HG03520 (cell line): ENCODE results near the gene DTHD1.

Experiments used
- ATAC-seq: cut with Tn5 transposase; IDR thresholded peaks from one replicate; pipeline ENCODE4 v1.9.1; 2021; ENCODE audit warnings: mild to moderate bottlenecking, moderate library complexity; ENCODE audit not compliant: unreplicated experiment

The DTHD1 gene

GRCh38 chr4:36338973-36339372 lies 57.6 kb downstream of the DTHD1 start:
- ATAC-seq: no peak

- no peak for ATAC-seq
These were observed 60.5 kb downstream of the DTHD1 start for GRCh38 chr4:36341936-36342335.

- no peak for ATAC-seq
These were observed 62.2 kb downstream of the DTHD1 start for GRCh38 chr4:36343501-36344175.

- ATAC-seq: peak; percentile 84
These were observed 67.1 kb downstream of the DTHD1 start for GRCh38 chr4:36348403-36348938.

GRCh38 chr4:36349938-36350549 lies 68.6 kb downstream of the DTHD1 start:
- ATAC-seq: no peak

GRCh38 chr4:36351082-36351666 lies 69.8 kb downstream of the DTHD1 start:
- ATAC-seq: peak; percentile 69

GRCh38 chr4:36353998-36354397 lies 72.6 kb downstream of the DTHD1 start:
- ATAC-seq: no peak

- no peak for ATAC-seq
These were observed 76.8 kb downstream of the DTHD1 start for GRCh38 chr4:36358173-36358572.

GRCh38 chr4:36360755-36361154 lies 79.3 kb downstream of the DTHD1 start:
- no peak for ATAC-seq

GRCh38 chr4:36363024-36363423 lies 81.6 kb downstream of the DTHD1 start:
- no peak for ATAC-seq

- ATAC-seq: no peak
These were observed 93.6 kb downstream of the DTHD1 start for GRCh38 chr4:36374836-36375511.

GRCh38 chr4:36385951-36386571 lies 104.6 kb downstream of the DTHD1 start:
- peak; percentile 85 for ATAC-seq

- ATAC-seq: no peak
These were observed 105.3 kb downstream of the DTHD1 start for GRCh38 chr4:36386691-36387090.

GRCh38 chr4:36388710-36389109 lies 107.3 kb downstream of the DTHD1 start:
- ATAC-seq: no peak

GRCh38 chr4:36391411-36391810 lies 110.0 kb downstream of the DTHD1 start:
- no peak for ATAC-seq

GRCh38 chr4:36392024-36392423 lies 110.6 kb downstream of the DTHD1 start:
- ATAC-seq: no peak

GRCh38 chr4:36392916-36393315 lies 111.5 kb downstream of the DTHD1 start:
- ATAC-seq: no peak
